GM12878 (cell line): ENCODE results near the gene ME3. TPM values are rescaled to one million over a fixed set of nuclear protein-coding genes. Genes with fewer than 3 reads are reported as not detected.

Source experiments
- ATAC-seq: fragments of 200-7000 bp; cut with Tn5 transposase; 3 replicates; pipeline ENCODE4 v1.9.1; 2020; ENCODE audit warnings: mild to moderate bottlenecking, moderate library complexity
- BruUV-seq: library from RNA; stranded (reverse); fragments of 400-500 nt; replicated peaks from 2 replicates; lab custom pipeline; 2021; lab: Mats Ljungman, UMichigan
- CTCF ChIA-PET: fragments of 300-600 bp; sonication (Branson Sonifier 250); formaldehyde crosslinking; extraction: SDS; loops from one replicate; lab custom pipeline; 2021; ENCODE audit warnings: inconsistent platforms; lab: Yijun Ruan, JAX
- POLR2A ChIA-PET: fragments of 350-600 bp; formaldehyde crosslinking; extraction: SDS; loops from one replicate; lab custom pipeline; 2021; ENCODE audit warnings: inconsistent platforms; lab: Charles Lee
- RAD21 ChIA-PET: fragments of 300-600 bp; sonication (Branson Sonifier 250); formaldehyde crosslinking; loops from one replicate; lab custom pipeline; 2023; ENCODE audit warnings: antibody characterized with exemption; ENCODE audit not compliant: unreplicated experiment; lab: Charles Lee
- SMC1A ChIA-PET: fragments of 300-600 bp; sonication (Branson Sonifier 250); formaldehyde crosslinking; loops from one replicate; lab custom pipeline; 2023; ENCODE audit not compliant: unreplicated experiment, uncharacterized antibody; lab: Charles Lee
- DNase-seq: peaks from one replicate; pipeline ENCODE4 v3.0.0-alpha.2; 2011; ENCODE audit warnings: low read depth, low spot score
- FAIRE-seq: peaks from 3 replicates; lab custom pipeline; 2011; peaks lifted over from hg19 to GRCh38; lab: Jason Lieb, UNC
- H2AFZ ChIP-seq: 2 replicates; pipeline ENCODE4 v1.6.0; 2011; ENCODE audit warnings: low read depth, low read length, control low read depth; ENCODE audit not compliant: control insufficient read depth
- H3K27ac ChIP-seq: 2 replicates; pipeline ENCODE4 v1.5.1; 2011; ENCODE audit warnings: control low read depth; ENCODE audit not compliant: control insufficient read depth, insufficient read depth
- H3K27me3 ChIP-seq, 2 experiments: replicated peaks in 1 of 2; 2 replicates each; pipeline versions ENCODE4 v1.6.0 to v1.6.1; 2011; ENCODE audit warnings: low read length in 1 of 2; ENCODE audit not compliant: control insufficient read depth in 2 of 2, insufficient read depth in 2 of 2
- H3K36me3 ChIP-seq, 2 experiments: 2 replicates each; pipeline ENCODE4 v1.5.1; 2011; ENCODE audit warnings: low read length in 1 of 2; ENCODE audit not compliant: control insufficient read depth in 2 of 2, insufficient read depth in 2 of 2
- H3K4me1 ChIP-seq: 2 replicates; pipeline ENCODE4 v1.6.1; 2011; ENCODE audit warnings: mild to moderate bottlenecking, low read length, moderate library complexity, mixed read lengths; ENCODE audit not compliant: control insufficient read depth, insufficient read depth
- H3K4me2 ChIP-seq: 2 replicates; pipeline ENCODE4 v1.6.0; 2011; ENCODE audit warnings: control low read depth; ENCODE audit not compliant: control insufficient read depth, insufficient read depth
- H3K4me3 ChIP-seq: fragments of 200-600 bp; sonication (generic); 2 replicates; pipeline ENCODE4 v1.5.1; 2016
- H3K79me2 ChIP-seq: 2 replicates; pipeline ENCODE4 v1.6.0; 2011; ENCODE audit warnings: low read length; ENCODE audit not compliant: control insufficient read depth, insufficient read depth
- H3K9ac ChIP-seq: 2 replicates; pipeline ENCODE4 v1.8.0; 2011; ENCODE audit warnings: low read length, control low read depth, mixed read lengths; ENCODE audit not compliant: control insufficient read depth, insufficient read depth
- H3K9me3 ChIP-seq: replicated peaks from 3 replicates; pipeline ENCODE4 v1.5.1; 2011; ENCODE audit warnings: mild to moderate bottlenecking, low read length; ENCODE audit not compliant: control insufficient read depth, insufficient read depth
- H4K20me1 ChIP-seq: 2 replicates; pipeline ENCODE4 v1.6.0; 2011; ENCODE audit not compliant: control insufficient read depth, insufficient read depth
- BCL11A ChIP-seq: IDR thresholded peaks from 2 replicates; pipeline ENCODE4 v1.6.1; 2011; ENCODE audit warnings: low read depth, low read length
- FOXM1 ChIP-seq: IDR thresholded peaks from 2 replicates; pipeline ENCODE4 v1.6.1; 2012; ENCODE audit warnings: low read depth, mild to moderate bottlenecking, inconsistent platforms, low read length, moderate library complexity
- HDAC6 ChIP-seq: fragments of 200-600 bp; sonication (generic); IDR thresholded peaks from one replicate; pipeline ENCODE4 v1.8.0; 2017; ENCODE audit warnings: antibody characterized with exemption; ENCODE audit not compliant: unreplicated experiment
- SMC3 ChIP-seq: IDR thresholded peaks from 2 replicates; pipeline ENCODE4 v1.6.1; 2011; ENCODE audit warnings: low read length, improper control_type of control experiment, borderline replicate concordance
- SUZ12 ChIP-seq: fragments of 200-600 bp; sonication (generic); IDR thresholded peaks from one replicate; pipeline ENCODE4 v1.6.1; 2018; ENCODE audit warnings: antibody characterized with exemption, mild to moderate bottlenecking; ENCODE audit not compliant: unreplicated experiment
- ZNF24 ChIP-seq: fragments of 450-650 bp; IDR thresholded peaks from 2 replicates; pipeline ENCODE4 v1.6.1; 2017; ENCODE audit warnings: antibody characterized with exemption, mild to moderate bottlenecking
- ZZZ3 ChIP-seq: IDR thresholded peaks from 2 replicates; pipeline ENCODE4 v1.6.1; 2011; ENCODE audit warnings: low read depth; ENCODE audit not compliant: control insufficient read depth, insufficient read length
- WGBS: methylation state at CpG from one replicate; pipeline ENCODE4 v1.1.6; 2016; ENCODE audit warnings: low lambda C conversion rate; ENCODE audit not compliant: insufficient replicate concordance, insufficient coverage; ENCODE audit errors: missing lambda C conversion rate; 5-methylcytosine and 5-hydroxymethylcytosine counted together
- in situ Hi-C: fragments of 300-500 bp; cut with MboI; formaldehyde crosslinking; loops from 9 replicates; pipeline ENCODE4 v1.14.3; 2018; ENCODE audit warnings: mixed read lengths
- intact Hi-C: fragments of 100-400 bp; cut with micrococcal nuclease; formaldehyde crosslinking; loops from one replicate; pipeline ENCODE4 v1.14.2; 2022; ENCODE audit not compliant: unreplicated experiment
- polyA plus RNA-seq, 11 experiments: library from polyadenylated mRNA; depleted of rRNA in 4 of 11; unstranded in 6 of 11; stranded (reverse) in 5 of 11; fragments of >200 nt; fragmentation: Nextera tagmentation in 4 of 11; fragmentation: Illumina TruSeq in 1 of 11; extraction: Ambion mirVana in 4 of 11; extraction: Trizol in 1 of 11; gene quantifications; 1 replicate in 1 of 11; 2 replicates in 10 of 11; pipeline versions ENCODE4 v1.2.1 to v1.2.3, GENCODE V29; 2011 to 2016; ENCODE audit warnings: inconsistent platforms in 2 of 11, missing spikeins in 2 of 11, low read depth in 1 of 11
- total RNA-seq, 4 experiments: library from RNA; depleted of rRNA in 3 of 4; stranded (reverse); fragments of >200 nt in 3 of 4; fragmentation: Illumina TruSeq in 1 of 4; extraction: Trizol in 1 of 4; gene quantifications; 2 replicates each; pipeline versions ENCODE4 v1.2.1 to v1.2.3, GENCODE V29; 2013 to 2021
- TF ChIP-seq, protein P1 (sequence below): fragments of 450-650 bp; IDR thresholded peaks from 2 replicates; pipeline ENCODE4 v1.6.1; 2017; ENCODE audit warnings: mild to moderate bottlenecking, moderate library complexity
- TF ChIP-seq, protein P2 (sequence below): fragments of 450-650 bp; IDR thresholded peaks from 2 replicates; pipeline ENCODE4 v1.6.1; 2017; ENCODE audit warnings: mild to moderate bottlenecking, moderate library complexity

ME3 gene
- total and polyA plus RNA-seq, 10 of the 15 experiments (the other 5 are each of a cell fraction or from before 2014, with no cell fraction given) = 0.06 to 0.40 (median 0.19) TPM; not detected in 2

DNA sequence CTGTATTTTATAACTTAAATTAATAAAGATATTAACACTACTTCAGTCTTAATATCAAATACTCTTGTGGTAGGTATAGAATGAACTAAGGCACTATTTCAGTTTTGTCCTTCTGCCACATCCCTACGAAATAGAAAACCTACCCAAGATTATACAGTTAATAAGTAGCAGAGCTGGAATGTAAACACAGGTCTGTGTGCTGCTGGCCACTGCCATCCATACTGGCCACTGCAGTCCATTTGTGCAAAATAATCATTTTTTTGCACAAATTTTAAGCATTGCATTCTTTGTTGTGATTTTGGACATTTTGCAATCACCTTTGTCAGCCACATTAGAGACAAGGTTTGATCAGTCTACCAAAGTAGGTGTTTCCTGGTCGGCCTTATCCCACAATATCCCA, 91.9 kb downstream of the ME3 start:
- no peak overlapping the region for H3K4me2 ChIP-seq
- H3K9ac ChIP-seq = no peak overlapping the region
- FAIRE-seq = no peak
- no peak overlapping the region for H2AFZ ChIP-seq
- H3K79me2 ChIP-seq = no peaks in the 10 kb centered on the region
- CTCF ChIA-PET = interaction anchor here (1.2 kb wide), 1 partner anchor 9 kb away, joined by 4 read pairs; no protein-coding TSS in a partner anchor
- no peaks in the 10 kb centered on the region for H3K36me3 ChIP-seq
- POLR2A ChIA-PET = interaction anchor here (0.7 kb wide), 1 partner anchor 29 kb away, joined by 3 read pairs; no protein-coding TSS in a partner anchor
- intact Hi-C loops = loop anchor here (2.0 kb wide), 1 partner anchor 22 kb away; no protein-coding TSS in a partner anchor
- SMC1A ChIA-PET = no interaction called here
- WGBS = 0% methylated on average over 2 of the region's 2 CpGs
- no peaks in the 10 kb centered on the region for H3K4me1 ChIP-seq
- no peak overlapping the region for H3K4me3 ChIP-seq
- H4K20me1 ChIP-seq = no peaks in the 10 kb centered on the region
- no peak for ATAC-seq
- TF ChIP-seq BCL11A = no peak
- in situ Hi-C loops = no loop called here
- no peaks in the 10 kb centered on the region for H3K9me3 ChIP-seq
- DNase-seq = no peak
- no TSS peak for BruUV-seq
- H3K27me3 ChIP-seq = peaks cover 1 to 2% of the 10 kb centered on the region in 2 experiments; a peak in 3 of 4 replicates
- no peak overlapping the region for H3K27ac ChIP-seq
- RAD21 ChIA-PET = no interaction called here

DNA sequence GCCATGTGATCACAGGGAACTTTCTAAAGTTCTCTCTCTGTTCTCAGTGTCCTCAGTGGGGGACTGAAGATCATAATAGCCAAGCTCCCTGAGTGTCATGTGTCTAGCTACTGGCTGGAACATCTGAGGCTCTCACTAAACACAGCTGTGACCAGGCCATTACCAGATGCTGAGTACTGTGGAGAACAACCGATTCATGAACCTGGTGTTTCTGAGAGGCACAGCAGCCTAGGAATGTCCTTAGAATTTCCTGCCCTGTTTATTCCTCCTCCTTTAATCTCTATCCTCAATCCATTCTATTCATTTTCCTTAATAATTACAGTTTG, 93.0 kb downstream of the ME3 start:
- DNase-seq = no peak
- ChIA-PET RAD21 (no interaction called here), SMC1A (interaction anchor here (0.8 to 2.0 kb wide), 3 partner anchors 10 to 30 kb away, joined by 3 to 8 read pairs (median 3); no protein-coding TSS in a partner anchor), CTCF (interaction anchor here (1.3 kb wide), 1 partner anchor 30 kb away, joined by 6 read pairs; no protein-coding TSS in a partner anchor), POLR2A (no interaction called here)
- no TSS peak for BruUV-seq
- H3K79me2 ChIP-seq = no peaks in the 10 kb centered on the region
- no peaks in the 10 kb centered on the region for H3K36me3 ChIP-seq
- WGBS = 0% methylated on average over 1 of the region's 1 CpG
- no peak overlapping the region for H2AFZ ChIP-seq
- no peaks in the 10 kb centered on the region for H4K20me1 ChIP-seq
- in situ Hi-C loops = no loop called here
- H3K4me3 ChIP-seq = no peak overlapping the region
- no peaks in the 10 kb centered on the region for H3K9me3 ChIP-seq
- no peak overlapping the region for H3K27ac ChIP-seq
- no peak overlapping the region for H3K4me2 ChIP-seq
- FAIRE-seq = no peak
- H3K4me1 ChIP-seq = no peaks in the 10 kb centered on the region
- no peak for ATAC-seq
- H3K27me3 ChIP-seq = peaks cover 1 to 2% of the 10 kb centered on the region in 2 experiments; a peak in 3 of 4 replicates
- intact Hi-C loops = no loop called here
- H3K9ac ChIP-seq = no peak overlapping the region
- TF ChIP-seq, protein P1, sequence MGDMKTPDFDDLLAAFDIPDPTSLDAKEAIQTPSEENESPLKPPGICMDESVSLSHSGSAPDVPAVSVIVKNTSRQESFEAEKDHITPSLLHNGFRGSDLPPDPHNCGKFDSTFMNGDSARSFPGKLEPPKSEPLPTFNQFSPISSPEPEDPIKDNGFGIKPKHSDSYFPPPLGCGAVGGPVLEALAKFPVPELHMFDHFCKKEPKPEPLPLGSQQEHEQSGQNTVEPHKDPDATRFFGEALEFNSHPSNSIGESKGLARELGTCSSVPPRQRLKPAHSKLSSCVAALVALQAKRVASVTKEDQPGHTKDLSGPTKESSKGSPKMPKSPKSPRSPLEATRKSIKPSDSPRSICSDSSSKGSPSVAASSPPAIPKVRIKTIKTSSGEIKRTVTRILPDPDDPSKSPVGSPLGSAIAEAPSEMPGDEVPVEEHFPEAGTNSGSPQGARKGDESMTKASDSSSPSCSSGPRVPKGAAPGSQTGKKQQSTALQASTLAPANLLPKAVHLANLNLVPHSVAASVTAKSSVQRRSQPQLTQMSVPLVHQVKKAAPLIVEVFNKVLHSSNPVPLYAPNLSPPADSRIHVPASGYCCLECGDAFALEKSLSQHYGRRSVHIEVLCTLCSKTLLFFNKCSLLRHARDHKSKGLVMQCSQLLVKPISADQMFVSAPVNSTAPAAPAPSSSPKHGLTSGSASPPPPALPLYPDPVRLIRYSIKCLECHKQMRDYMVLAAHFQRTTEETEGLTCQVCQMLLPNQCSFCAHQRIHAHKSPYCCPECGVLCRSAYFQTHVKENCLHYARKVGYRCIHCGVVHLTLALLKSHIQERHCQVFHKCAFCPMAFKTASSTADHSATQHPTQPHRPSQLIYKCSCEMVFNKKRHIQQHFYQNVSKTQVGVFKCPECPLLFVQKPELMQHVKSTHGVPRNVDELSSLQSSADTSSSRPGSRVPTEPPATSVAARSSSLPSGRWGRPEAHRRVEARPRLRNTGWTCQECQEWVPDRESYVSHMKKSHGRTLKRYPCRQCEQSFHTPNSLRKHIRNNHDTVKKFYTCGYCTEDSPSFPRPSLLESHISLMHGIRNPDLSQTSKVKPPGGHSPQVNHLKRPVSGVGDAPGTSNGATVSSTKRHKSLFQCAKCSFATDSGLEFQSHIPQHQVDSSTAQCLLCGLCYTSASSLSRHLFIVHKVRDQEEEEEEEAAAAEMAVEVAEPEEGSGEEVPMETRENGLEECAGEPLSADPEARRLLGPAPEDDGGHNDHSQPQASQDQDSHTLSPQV = no peak
- no peak for TF ChIP-seq SUZ12
- TF ChIP-seq FOXM1 = no peak
- TF ChIP-seq, protein P2, sequence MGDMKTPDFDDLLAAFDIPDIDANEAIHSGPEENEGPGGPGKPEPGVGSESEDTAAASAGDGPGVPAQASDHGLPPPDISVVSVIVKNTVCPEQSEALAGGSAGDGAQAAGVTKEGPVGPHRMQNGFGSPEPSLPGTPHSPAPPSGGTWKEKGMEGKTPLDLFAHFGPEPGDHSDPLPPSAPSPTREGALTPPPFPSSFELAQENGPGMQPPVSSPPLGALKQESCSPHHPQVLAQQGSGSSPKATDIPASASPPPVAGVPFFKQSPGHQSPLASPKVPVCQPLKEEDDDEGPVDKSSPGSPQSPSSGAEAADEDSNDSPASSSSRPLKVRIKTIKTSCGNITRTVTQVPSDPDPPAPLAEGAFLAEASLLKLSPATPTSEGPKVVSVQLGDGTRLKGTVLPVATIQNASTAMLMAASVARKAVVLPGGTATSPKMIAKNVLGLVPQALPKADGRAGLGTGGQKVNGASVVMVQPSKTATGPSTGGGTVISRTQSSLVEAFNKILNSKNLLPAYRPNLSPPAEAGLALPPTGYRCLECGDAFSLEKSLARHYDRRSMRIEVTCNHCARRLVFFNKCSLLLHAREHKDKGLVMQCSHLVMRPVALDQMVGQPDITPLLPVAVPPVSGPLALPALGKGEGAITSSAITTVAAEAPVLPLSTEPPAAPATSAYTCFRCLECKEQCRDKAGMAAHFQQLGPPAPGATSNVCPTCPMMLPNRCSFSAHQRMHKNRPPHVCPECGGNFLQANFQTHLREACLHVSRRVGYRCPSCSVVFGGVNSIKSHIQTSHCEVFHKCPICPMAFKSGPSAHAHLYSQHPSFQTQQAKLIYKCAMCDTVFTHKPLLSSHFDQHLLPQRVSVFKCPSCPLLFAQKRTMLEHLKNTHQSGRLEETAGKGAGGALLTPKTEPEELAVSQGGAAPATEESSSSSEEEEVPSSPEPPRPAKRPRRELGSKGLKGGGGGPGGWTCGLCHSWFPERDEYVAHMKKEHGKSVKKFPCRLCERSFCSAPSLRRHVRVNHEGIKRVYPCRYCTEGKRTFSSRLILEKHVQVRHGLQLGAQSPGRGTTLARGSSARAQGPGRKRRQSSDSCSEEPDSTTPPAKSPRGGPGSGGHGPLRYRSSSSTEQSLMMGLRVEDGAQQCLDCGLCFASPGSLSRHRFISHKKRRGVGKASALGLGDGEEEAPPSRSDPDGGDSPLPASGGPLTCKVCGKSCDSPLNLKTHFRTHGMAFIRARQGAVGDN = no peak
- TF ChIP-seq ZZZ3 = no peak
- no peak for TF ChIP-seq HDAC6
- TF ChIP-seq SMC3 = no peak
- no peak for TF ChIP-seq ZNF24
